GM21717 (cell line): ENCODE results near the gene KRTAP10-9.
"Not testable (repeated sequence)": the region's sequence is repeated elsewhere in the genome, so short reads cannot be mapped to it uniquely, and the experiment has no call there.

ENCODE experiments used
- ATAC-seq: cut with Tn5 transposase; IDR thresholded peaks from one replicate; pipeline ENCODE4 v1.9.1; 2021; ENCODE audit warnings: mild to moderate bottlenecking, moderate library complexity; ENCODE audit not compliant: unreplicated experiment

Gene KRTAP10-9

DNA sequence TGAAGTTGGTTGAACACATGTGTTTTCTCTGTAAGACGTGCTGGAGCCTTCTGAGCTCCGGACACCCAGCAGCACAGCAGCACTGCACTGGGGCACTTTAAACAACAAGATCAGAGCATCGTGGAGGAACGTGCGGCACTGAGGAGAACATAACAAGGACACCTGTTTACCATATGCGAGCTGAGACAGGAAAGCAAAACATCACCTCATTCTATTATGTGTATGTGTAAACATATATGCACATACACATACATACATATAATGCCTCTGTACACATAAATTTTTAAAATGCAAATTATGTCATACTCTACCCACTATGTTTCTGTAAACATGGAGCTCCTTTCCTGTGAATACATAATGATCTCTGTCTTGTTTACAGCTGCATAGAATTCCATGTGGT lies 31.4 kb upstream of the KRTAP10-9 start:
- ATAC-seq = no peak

DNA sequence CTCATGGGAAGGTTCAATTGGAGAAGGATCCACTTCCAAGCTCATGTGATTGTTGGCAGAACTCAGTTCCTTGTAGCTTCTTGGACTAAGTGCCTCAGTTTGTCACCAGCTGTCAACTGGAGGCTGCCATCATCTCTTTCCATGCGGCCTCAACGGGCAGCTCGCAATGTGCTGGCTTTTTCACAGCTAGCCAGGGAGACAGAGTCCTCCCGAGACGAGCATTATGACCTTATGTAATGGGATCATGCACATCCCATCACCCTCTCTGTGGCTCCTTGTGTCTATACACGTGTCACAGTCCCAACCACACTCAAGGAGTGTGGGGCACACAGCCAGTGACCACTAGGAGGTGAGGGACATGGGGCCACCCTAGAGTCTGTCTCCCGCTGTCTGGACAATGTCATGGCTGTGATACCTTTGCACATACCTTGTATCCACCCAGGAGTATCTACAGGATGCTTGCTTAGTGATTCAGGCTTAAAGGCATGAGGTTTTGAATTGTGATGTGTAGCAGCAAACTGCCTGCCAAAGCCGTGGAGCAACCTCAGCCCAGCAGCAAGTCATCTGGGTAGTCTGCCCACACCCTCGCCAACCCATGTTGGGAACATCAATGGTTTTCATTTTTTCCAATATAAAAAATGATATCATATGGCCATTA lies 30.7 kb upstream of the KRTAP10-9 start:
- no peak for ATAC-seq

DNA sequence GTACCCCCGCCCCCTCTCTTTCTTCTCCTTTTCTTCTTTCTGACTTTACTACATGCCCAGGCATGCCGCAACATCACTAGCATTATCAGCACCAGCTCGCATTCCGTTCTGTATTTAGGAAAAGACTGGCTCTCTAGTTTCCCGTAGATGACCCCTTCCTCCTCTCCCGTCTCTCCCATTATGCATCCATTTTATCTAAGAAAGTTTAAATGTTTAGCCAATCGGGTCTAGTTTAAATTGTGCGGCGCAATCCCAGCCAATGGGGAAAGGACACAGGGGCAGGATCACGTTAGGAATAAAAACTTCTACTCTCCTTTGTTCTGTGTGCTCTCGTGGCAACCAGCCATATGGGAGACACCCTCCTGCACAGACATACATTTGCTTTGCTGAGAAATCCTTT lies 28.8 kb upstream of the KRTAP10-9 start:
- no peak for ATAC-seq

DNA sequence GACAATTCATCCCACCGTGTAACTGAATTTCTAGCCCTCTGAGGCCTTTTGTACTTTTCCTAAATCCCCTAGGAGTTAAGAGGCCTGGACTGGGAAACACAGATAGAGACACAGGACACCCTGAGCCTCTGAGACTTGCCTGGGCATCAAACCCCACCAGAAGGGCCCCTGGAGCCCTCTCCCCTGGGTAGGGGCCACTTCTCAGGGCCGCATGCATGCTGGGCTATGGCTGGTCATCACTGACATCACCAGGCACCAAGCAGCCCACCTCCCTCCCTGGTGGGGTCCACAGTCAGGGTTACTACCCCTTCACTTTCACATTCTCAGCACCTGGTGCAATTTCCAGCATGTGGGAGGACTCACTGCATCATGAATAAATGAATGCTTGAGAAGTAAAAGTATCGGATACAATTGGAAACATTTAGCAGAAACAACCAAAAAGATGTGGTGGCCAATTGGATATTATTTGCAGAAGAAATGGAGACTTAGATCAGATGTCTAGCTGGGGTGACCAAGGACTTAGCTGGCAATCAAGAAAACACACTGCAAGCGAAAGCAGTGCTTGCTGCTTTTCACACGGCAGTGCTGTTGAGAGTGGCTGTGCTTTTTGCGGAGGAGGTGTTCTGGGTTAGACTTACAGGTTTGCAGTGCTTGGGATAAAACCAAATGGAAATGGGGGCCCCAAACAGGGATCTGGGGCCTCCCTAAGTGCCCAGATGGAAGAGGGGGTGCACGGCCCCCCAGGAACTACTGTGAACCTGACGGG lies 27.4 kb upstream of the KRTAP10-9 start:
- no peak for ATAC-seq

DNA sequence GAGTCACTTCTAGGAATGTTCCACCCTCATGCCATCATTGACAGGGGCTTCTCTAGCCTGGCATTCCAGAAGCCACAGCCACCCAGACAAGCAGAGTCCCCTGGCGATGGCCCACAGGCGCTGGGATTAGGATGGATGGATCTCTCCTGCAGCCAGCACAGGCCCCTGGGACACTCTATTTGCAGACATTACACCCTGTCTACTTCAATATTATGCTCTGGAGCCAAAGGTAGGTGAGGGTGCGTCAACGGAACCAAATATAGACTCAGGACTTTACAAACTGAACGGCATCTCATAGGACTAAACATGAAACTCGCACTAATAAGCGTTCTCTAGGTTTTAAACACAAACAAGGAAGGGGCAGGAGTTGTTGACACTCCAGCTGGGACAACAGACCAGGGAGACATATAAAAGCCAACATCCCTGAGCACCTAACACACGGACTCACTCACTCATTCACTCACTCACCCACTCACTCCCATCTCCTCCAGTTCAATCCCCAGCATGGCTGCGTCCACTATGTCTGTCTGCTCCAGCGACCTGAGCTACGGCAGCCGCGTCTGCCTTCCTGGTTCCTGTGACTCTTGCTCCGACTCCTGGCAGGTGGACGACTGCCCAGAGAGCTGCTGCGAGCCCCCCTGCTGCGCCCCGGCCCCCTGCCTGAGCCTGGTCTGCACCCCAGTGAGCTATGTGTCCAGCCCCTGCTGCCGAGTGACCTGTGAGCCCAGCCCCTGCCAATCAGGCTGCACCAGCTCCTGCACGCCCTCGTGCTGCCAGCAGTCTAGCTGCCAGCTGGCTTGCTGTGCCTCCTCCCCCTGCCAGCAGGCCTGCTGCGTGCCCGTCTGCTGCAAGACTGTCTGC lies 26.5 kb upstream of the KRTAP10-9 start, which contains the start of gene KRTAP10-7:
Gene KRTAP10-7 (plus strand): TSS at position 480 of the 861 bp plus-strand sequence. CDS start 25 bp downstream, at position 505.
- ATAC-seq = not testable (repeated sequence)

DNA sequence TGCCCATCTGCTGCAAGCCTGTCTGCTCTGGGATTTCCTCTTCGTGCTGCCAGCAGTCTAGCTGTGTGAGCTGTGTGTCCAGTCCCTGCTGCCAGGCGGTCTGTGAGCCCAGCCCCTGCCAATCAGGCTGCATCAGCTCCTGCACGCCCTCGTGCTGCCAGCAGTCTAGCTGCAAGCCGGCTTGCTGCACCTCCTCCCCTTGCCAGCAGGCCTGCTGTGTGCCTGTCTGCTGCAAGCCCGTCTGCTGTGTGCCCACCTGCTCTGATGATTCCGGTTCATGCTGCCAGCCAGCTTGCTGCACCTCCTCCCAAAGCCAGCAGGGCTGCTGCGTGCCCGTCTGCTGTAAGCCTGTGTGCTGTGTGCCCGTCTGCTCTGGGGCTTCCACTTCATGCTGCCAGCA lies 25.8 kb upstream of the KRTAP10-9 start:
- not testable (repeated sequence) for ATAC-seq

DNA sequence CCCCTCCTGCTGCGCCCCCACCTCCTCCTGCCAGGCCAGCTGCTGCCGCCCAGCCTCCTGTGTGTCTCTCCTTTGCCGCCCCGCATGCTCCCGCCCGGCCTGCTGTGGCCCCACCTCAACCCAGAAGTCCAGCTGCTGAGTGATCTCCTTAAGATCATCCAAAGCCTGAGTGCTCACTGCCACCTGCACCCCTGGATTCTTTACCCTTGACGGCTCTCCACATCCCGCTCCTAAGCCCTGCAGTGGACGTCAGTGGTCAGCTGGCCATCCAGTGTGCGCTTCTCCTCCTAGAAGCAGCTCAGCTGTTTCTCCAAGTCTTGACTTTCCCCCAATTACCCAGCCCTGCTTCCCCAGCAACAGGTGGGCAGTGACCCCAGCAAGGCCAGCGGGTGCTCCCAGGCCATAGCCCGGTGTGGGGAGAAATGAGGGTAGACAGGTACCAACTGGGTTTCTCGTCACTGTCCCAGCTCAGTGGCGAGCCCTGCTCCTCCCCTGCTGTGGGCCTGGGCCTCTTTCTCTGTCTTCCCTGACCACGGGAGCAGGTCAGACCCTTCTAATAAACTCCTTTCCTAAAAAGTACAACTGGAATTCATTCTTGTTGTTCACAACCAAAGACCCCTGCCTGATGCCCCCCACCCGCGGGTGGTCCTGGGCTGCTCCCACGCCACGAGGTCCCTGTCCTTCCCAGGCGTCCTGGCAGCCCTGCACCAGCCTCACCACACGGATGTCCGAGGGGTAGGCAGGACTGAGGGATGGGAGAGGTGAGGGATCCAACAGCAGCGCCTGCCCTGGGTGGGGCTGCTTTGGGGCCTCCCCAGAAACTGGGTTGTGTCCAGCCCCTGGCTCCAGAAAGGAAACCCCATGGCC lies 25.1 kb upstream of the KRTAP10-9 start:
- ATAC-seq = no peak

DNA sequence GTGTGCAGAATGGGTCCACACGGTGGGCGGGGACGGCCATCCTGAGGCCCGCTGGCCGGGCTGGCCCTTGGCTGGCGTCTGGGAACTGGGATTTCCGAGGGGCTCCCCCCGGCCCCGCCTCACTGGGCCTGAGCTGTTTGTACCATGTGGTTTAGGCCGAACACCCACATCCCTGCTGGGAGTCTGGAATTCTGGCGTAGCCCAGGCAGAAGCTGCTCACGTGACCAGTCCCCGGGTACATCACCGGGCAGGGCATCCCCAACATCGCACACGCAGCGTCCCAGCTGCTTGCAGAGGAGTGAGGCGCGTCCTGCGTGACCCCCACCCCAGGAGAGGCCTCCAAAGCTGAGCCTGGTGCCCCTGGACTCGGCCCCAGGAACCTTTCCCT lies 24.4 kb upstream of the KRTAP10-9 start:
- no peak for ATAC-seq

DNA sequence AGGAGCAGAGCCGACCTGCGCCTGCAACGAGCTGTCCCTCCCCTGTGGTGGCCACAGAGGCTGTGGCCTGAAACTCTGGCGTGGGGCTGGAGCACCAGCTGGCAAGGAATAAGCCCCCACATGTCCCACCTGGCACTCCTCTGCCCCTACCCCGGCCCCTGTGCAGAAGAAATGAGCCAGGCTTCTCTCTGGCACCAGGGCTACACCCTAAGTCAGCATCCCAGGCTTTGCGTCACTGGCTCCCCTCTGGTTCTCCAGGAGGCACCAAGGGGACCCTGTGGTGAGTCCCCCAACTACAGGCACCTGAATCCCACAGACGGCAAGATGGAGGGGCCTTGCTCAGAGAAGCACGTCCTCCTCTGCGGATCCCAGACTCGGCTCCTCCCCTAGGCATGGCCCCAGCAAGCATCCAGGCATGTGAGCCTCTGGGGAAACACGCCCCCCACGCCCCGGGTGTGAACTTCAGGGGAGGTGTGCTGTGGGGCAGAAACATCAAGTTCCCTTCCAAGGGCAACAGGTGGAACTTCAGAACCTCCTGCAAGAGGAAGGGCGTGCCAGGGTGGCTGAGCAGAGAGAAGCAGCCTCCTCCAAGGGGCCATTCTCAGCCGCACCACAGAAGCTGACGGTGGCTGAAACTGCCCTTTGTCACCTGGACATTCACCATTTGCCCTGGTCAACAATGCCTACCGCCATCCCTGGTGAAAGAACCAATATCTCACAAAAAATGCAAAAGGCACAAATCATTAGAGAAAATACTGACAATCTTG lies 23.6 kb upstream of the KRTAP10-9 start:
- ATAC-seq = no peak

DNA sequence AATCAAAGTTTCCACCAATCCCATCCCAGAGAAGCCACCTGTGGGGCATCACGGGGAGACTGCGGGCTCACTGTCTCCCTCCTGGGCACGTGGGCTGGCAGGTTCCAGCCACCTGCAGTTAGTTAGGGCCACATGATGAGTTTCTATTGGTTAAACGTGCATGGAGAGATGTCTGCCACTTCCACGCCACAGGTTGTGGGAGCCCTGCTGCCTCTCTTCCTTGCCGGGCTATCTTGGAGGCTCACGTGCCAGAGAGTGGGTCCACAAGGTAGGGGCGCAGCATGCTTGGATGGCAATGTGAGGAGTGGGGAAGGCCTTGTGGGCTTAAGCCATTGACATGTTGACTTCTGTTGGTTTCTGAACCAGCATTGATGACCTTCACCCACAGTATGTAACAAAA lies 23.0 kb upstream of the KRTAP10-9 start:
- no peak for ATAC-seq

DNA sequence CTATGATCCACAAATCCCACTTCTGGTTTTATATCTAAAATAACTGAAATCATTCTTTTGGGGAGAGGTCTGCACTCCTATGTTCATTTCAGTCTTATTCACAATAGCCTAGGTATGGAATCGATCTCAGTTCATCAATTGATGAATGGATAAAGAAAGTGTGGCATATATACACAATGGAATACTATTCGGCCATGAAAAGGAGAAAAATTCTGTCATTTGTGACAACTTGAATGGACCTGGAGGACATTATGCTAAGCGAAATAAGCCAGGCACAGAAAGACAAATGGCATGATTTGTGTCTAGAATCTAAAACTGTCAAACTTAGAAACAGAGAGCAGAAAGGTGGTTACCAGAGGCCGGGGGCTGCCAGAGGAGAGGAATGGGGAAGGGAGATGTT lies 20.4 kb upstream of the KRTAP10-9 start:
- ATAC-seq = no peak

DNA sequence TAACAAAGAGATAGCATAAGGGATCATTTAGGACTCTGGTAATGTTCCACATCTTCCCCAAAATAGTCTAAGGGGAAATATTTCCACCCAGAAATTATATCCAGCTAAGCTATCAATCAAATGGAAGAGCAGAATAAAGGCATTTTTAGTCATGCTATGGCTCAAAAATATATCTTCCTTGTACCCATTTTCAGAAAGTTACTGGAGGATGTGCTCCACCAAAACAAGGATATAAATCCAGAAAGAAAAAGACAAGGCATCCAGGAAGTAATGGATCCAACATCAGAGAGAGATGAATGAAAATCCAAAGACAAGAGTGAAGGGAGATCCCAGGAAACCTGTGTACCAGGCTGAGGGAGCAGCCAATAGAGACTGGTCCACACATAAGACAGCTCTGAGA lies 17.7 kb upstream of the KRTAP10-9 start:
- no peak for ATAC-seq

DNA sequence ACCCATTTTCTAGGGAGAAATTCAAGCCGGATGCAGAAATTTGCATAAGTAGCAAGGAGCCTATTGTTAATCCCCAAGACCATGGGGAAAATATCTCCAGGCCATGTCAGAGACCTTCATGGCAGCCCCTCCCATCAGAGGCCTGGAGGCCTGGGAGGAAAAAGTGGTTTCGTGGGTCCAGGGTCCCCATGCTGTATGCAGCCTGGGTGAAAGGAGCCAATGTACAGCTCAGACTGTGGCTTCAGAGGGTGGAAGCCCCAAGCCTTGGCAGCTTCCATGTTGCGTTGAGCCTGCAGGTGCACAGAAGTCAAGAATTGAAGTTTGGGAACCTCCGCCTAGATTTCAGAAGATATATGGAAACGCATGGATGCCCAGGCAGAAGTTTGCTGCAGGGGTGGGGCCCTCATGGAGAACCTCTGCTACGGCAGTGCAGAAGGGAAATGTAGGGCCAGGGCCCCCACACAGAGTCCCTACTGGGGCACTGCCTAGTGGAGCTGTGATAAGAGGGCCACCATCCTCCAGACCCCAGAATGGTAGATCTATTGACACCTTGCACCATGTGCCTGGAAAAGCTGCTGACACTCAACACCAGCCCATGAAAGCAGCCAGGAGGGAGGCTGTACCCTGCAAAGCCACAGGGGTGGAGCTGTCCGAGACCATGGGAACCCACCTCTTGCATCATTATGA lies 16.6 kb upstream of the KRTAP10-9 start:
- ATAC-seq = not testable (repeated sequence)

DNA sequence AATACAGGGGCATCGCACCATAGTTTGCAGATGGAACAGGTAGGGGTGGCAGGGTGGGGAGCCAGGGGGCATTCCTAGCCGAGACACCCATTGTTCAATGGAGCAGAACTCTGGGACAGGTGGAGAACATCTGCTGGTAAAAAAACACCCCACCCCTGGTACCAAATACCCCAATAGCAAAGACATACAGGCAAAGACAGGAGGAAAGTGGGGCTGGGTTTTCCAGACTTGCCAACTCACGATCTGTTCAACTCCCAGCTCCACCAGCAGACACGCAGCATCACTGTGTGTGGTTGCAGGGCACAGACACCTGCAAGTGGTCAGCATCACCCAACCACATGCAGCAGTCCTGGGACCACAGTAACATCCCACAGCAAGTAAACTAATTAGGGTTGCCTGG lies 15.3 kb upstream of the KRTAP10-9 start:
- ATAC-seq = no peak

DNA sequence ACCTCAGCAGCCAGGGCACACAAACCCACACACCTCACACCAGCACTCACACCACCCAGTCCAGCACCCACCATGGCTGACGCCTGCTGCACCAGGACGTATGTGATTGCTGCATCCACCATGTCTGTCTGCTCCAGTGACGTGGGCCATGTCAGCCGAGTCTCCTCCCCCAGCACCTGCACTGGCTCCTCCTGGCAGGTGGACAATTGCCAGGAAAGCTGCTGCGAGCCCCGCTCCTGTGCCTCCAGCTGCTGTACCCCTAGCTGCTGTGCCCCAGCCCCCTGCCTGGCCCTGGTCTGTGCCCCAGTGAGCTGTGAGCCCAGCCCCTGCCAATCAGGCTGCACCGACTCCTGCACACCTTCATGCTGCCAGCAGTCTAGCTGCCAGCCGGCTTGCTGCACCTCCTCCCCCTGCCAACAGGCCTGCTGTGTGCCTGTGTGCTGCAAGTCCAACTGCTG lies 14.8 kb upstream of the KRTAP10-9 start, which contains the start of gene KRTAP10-8:
Gene KRTAP10-8 (plus strand): TSS at position 51 of the 458 bp plus-strand sequence. CDS start 22 bp downstream, at position 73.
- no peak for ATAC-seq

DNA sequence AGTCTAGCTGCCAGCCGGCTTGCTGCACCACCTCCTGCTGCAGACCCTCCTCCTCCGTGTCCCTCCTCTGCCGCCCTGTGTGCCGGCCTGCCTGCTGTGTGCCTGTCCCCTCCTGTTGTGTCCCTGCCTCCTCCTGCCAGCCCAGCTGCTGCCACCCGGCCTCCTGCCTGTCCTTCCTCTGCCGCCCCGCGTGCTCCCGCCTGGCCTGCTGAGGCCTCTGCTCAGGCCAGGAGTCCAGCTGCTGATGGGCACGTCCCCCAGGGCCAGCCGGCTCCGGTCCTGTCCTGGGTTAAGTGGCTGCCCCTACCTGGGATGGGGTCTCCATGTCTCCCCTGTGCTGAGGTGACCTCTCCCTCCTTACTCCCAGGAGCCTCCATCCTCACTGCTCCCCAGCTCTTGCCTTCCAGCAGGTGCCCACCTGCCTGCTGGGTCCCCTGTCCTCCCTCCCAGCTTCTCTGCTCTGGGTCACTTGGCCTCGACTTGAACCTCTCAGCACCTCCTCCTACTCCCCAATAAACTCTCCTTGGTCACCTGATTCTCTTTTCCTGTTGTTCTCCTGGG lies 14.1 kb upstream of the KRTAP10-9 start:
- ATAC-seq = no peak

DNA sequence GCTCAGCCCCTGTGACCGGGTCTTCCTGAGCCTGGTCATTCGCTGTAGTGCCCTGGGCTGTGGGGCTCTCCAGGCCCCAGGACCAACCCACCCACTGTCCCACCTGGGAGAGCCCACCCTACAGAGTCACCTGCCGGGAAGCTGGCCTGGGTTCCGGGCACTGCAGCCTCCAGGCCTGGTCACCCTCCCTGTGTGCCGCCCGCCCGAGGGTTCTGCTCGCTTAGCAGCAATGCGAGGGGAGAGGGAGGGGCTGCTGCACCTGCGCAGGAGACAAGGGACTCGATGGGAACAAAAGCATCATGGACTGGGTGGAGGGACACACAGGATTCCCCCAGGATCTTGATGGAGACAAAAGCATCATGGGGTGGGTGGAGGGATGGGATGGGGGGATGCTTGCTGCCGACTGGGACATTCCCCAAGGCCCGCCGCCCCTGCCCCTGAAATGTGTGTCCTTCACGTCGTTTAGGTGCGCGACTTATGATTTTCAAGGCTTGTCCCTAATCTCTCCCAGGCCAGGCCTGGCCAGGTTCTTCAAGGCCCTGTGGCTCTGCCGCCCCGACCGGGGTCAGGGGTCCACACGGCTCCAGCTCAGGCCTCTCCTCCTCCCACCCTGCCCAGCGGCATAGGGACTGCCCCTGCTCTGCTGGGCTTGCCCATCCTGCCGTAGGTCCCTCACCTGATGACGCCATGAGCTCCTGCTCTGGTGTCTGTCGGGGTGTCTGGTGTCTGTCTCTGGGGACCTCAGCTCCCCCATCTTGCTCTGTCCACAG lies 13.3 kb upstream of the KRTAP10-9 start:
- no peak for ATAC-seq

DNA sequence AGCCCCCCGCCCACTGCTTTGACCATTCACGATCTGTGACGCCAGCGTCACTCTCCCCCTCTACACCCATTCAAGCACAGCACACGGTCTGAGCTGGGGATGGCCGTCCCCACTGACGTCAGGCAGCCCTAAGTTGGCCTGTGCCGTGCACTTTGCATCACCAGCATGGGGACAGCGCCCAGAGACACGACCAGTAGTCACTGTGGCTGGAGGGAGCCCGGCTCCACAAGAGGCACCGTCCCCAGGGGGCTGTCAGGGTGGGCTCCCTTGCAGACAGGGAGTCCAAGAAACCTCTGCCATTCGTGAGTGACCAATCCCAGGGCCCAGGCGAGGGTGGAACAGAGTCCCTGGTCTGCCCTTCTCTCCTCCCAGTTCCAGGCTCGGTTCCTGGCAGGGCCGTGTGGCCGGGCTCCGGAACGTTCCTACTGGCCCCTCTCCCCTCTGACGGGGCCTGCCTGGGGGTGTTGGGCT lies 12.7 kb upstream of the KRTAP10-9 start:
- no peak for ATAC-seq
